T-helper 2 cell treated with Interferon-gamma antibody and Interleukin-4, amounts not matched to agents 100 ng/mL and 5 ng/mL, for 36 hours (primary cell): Measurements from ENCODE around the gene PIP5K1C. TPM values are rescaled to one million over a fixed set of nuclear protein-coding genes. Genes with fewer than 3 reads are reported as not detected.

Experiments used
- intact Hi-C: fragments of 100-400 bp; cut with micrococcal nuclease; formaldehyde crosslinking; loops from one replicate; pipeline ENCODE4 v1.15.1; 2023
- total RNA-seq: library from RNA; stranded (reverse); gene quantifications from 2 replicates; pipeline ENCODE4 v1.2.3, GENCODE V29; 2022

Gene PIP5K1C
- total RNA-seq, 1 donor from 2014 or later = 15.6 TPM

- intact Hi-C loops = no loop called here
Observed at GRCh38 chr19:3613818-3614661, 86.2 kb downstream of the PIP5K1C start.

GRCh38 chr19:3612901-3613741, 87.1 kb downstream of the PIP5K1C start:
- intact Hi-C loops = no loop called here

- intact Hi-C loops = no loop called here
Observed at GRCh38 chr19:3612330-3612729, 87.9 kb downstream of the PIP5K1C start.

- intact Hi-C loops = no loop called here
Observed at GRCh38 chr19:3611841-3612240, 88.4 kb downstream of the PIP5K1C start.

GRCh38 chr19:3610745-3611717, 89.2 kb downstream of the PIP5K1C start:
- intact Hi-C loops = no loop called here

GRCh38 chr19:3609779-3610719, 90.2 kb downstream of the PIP5K1C start:
- intact Hi-C loops = no loop called here

GRCh38 chr19:3608750-3609322, 91.4 kb downstream of the PIP5K1C start:
- intact Hi-C loops = no loop called here

- intact Hi-C loops = no loop called here
Observed at GRCh38 chr19:3608079-3608641, 92.1 kb downstream of the PIP5K1C start.

GRCh38 chr19:3607303-3608078, 92.8 kb downstream of the PIP5K1C start:
- intact Hi-C loops = no loop called here

GRCh38 chr19:3606690-3607289, 93.5 kb downstream of the PIP5K1C start, which contains the start of gene TBXA2R:
TBXA2R (minus strand) TSS chr19:3606875; CDS start chr19:3600634, 6,241 bp downstream.
- intact Hi-C loops = no loop called here

GRCh38 chr19:3606174-3606689, 94.0 kb downstream of the PIP5K1C start:
- intact Hi-C loops = no loop called here

GRCh38 chr19:3605770-3606169, 94.5 kb downstream of the PIP5K1C start:
- intact Hi-C loops = loop anchor here (1.0 kb wide), 1 partner anchor 60 kb away; no protein-coding TSS in a partner anchor

- intact Hi-C loops = loop anchor here (1.0 kb wide), 1 partner anchor 60 kb away; no protein-coding TSS in a partner anchor
Observed at GRCh38 chr19:3605361-3605760, 94.9 kb downstream of the PIP5K1C start.

GRCh38 chr19:3604987-3605343, 95.3 kb downstream of the PIP5K1C start:
- intact Hi-C loops = loop anchor here (1.0 kb wide), 1 partner anchor 60 kb away; no protein-coding TSS in a partner anchor

- intact Hi-C loops = no loop called here
Observed at GRCh38 chr19:3604227-3604986, 95.9 kb downstream of the PIP5K1C start.

GRCh38 chr19:3603121-3603811, 97.0 kb downstream of the PIP5K1C start:
- intact Hi-C loops = no loop called here
